Measurements from ENCODE around the gene METTL24.

METTL24 gene

DNA sequence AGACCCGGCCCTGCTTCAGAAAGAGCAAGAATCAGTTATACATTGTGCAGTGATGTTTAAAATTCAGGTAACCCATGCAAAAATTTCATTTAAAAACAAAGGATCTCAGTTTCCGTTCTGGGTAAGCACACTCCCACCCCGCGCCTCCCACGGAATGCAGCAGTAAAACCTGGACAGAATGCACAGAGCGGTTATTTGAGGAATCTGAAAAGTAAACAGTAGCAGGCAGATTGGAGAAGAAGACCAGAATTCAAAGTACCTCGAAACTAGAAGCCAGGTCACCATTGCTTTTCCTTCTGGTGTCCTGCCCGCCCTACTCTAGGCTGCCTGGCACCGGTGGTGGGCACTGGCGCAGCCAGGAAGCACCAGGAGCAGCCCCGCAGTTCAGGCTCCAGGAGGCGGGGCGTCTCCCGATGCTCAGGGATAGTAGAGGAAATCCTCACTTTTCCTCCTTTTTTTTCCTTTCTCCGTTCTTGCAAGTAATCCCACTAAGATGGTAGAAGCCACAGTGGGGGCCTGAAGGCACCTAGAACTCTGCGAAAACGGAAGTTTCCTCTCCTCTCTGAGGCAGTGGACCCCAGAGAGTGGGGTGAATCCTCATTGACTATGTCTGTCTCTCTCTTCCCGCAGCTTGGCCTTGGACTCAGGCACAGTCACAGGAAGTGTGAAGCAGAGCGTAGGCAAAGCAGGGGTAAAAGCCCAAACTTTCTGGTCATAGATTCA is 28.3 kb downstream of the METTL24 start:
- Histone ChIP-seq H3K4me3 (ENCODE audit: low read depth in 1 of 2, low read length in 1 of 2) (no peak overlapping the region), H3K9me3 (no peaks in the 10 kb centered on the region), H3K4me1 (ENCODE audit: control insufficient read depth in 1 of 2, insufficient read depth in 1 of 2, low read depth in 1 of 2, low read length in 1 of 2) (no peaks in the 10 kb centered on the region), H3K27me3 (no peaks in the 10 kb centered on the region), H3K36me3 (no peaks in the 10 kb centered on the region), H3K27ac (no peak overlapping the region)
- TF ChIP-seq, protein P1, sequence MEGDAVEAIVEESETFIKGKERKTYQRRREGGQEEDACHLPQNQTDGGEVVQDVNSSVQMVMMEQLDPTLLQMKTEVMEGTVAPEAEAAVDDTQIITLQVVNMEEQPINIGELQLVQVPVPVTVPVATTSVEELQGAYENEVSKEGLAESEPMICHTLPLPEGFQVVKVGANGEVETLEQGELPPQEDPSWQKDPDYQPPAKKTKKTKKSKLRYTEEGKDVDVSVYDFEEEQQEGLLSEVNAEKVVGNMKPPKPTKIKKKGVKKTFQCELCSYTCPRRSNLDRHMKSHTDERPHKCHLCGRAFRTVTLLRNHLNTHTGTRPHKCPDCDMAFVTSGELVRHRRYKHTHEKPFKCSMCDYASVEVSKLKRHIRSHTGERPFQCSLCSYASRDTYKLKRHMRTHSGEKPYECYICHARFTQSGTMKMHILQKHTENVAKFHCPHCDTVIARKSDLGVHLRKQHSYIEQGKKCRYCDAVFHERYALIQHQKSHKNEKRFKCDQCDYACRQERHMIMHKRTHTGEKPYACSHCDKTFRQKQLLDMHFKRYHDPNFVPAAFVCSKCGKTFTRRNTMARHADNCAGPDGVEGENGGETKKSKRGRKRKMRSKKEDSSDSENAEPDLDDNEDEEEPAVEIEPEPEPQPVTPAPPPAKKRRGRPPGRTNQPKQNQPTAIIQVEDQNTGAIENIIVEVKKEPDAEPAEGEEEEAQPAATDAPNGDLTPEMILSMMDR (IDR thresholded peaks at IDR 0.05): no peak

DNA sequence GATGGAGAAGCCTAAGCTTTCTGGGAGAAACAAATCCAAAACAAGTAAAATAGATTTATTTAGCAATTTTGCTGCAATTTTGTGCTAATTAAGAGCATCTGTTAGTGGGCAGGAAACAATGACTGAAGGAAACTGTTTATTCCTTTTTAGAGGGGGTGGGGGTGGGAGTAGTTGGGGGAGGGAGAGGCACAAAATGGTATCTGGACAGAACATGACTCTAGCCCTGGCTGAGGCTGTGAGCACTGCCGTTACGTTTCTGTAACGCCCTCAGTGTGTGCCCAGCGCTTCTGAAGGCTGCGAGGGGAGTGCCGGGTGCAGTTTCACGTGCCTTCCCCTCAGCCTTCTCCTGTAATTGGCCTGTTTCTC is 28.8 kb downstream of the METTL24 start:
- Histone ChIP-seq H3K27ac (no peak overlapping the region), H3K4me3 (ENCODE audit: low read depth in 1 of 2, low read length in 1 of 2) (no peak overlapping the region), H3K4me1 (ENCODE audit: control insufficient read depth in 1 of 2, insufficient read depth in 1 of 2, low read depth in 1 of 2, low read length in 1 of 2) (no peaks in the 10 kb centered on the region), H3K9me3 (no peaks in the 10 kb centered on the region), H3K27me3 (no peaks in the 10 kb centered on the region), H3K36me3 (no peaks in the 10 kb centered on the region)
- TF ChIP-seq, protein P1 (IDR thresholded peaks at IDR 0.05): no peak

DNA sequence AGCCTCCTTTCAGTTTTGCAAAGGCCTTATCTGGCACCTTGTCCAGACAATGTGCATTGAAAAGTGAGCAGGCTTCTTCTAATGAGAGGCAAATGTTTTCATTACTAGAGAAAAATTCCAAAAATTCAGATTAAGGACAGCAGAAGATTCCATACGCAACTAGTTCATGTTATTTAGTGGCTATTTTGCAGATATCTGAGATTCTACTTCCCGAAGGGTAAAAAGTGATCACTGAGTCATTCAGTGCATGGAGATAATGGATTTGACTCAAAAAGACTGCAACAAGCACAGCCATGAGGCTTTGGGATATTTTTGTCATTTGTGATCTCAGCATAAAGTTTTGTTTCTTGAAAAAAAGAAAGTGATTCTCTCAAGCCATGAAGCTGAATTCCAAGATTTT is 29.9 kb downstream of the METTL24 start:
- TF ChIP-seq, protein P1 (IDR thresholded peaks at IDR 0.05): no peak
- Histone ChIP-seq H3K27me3 (no peaks in the 10 kb centered on the region), H3K9me3 (no peaks in the 10 kb centered on the region), H3K36me3 (no peaks in the 10 kb centered on the region), H3K4me1 (ENCODE audit: control insufficient read depth in 1 of 2, insufficient read depth in 1 of 2, low read depth in 1 of 2, low read length in 1 of 2) (no peaks in the 10 kb centered on the region), H3K27ac (no peak overlapping the region), H3K4me3 (ENCODE audit: low read depth in 1 of 2, low read length in 1 of 2) (no peak overlapping the region)

DNA sequence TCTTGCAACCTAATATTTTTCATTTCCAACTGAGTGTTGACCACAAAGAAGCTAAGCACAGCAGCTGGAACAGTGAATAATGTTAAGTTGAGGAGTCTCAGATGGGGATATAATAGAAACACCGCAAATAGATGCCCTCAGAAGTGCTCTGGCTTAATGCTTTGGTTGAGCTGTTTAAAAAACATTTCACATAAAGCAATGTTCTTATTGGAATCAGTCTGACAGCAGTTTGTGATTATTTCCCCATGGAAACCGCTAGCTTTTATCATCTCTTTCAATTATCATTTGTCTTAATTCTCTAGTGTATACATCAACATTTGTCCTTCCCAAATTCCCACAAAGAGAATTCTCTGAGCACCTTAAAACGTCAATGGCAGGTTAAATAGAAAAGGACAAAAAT is 30.8 kb downstream of the METTL24 start:
- Histone ChIP-seq H3K27me3 (no peaks in the 10 kb centered on the region), H3K27ac (no peak overlapping the region), H3K36me3 (no peaks in the 10 kb centered on the region), H3K4me3 (ENCODE audit: low read depth in 1 of 2, low read length in 1 of 2) (no peak overlapping the region), H3K4me1 (ENCODE audit: control insufficient read depth in 1 of 2, insufficient read depth in 1 of 2, low read depth in 1 of 2, low read length in 1 of 2) (no peaks in the 10 kb centered on the region), H3K9me3 (no peaks in the 10 kb centered on the region)
- TF ChIP-seq, protein P1 (IDR thresholded peaks at IDR 0.05): no peak

DNA sequence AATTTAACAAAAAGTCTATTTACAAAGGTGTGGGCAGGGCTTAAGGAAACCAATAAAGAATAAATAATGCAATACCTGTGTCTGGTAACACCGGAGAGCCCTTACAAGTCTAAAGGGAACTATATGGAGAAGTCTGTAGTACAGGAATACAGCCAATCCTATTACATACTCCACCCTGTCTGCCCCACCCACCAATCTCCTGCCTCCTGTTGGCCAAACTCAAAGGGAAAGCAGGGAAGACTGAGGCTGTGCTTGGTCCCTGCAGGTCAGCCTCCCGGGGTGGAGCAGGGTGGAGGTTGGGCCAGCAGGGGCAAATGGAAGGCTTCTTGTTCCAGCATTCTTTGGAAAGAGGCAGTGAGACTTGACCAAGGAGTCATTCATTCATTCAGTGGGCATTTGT is 31.5 kb downstream of the METTL24 start:
- Histone ChIP-seq H3K4me3 (ENCODE audit: low read depth in 1 of 2, low read length in 1 of 2) (no peak overlapping the region), H3K27me3 (no peaks in the 10 kb centered on the region), H3K27ac (no peak overlapping the region), H3K4me1 (ENCODE audit: control insufficient read depth in 1 of 2, insufficient read depth in 1 of 2, low read depth in 1 of 2, low read length in 1 of 2) (no peaks in the 10 kb centered on the region), H3K36me3 (no peaks in the 10 kb centered on the region), H3K9me3 (no peaks in the 10 kb centered on the region)
- TF ChIP-seq, protein P1 (IDR thresholded peaks at IDR 0.05): no peak
